Gastrocnemius medialis (tissue), 4 donors: ENCODE measurements around the gene NFIC.

Source experiments
- POLR2A ChIP-seq, 2 donors: fragments of 450-650 bp; IDR thresholded peaks; one replicate each; pipeline ENCODE4 v1.6.1; 2017; ENCODE audit warnings: antibody characterized with exemption in 2 of 2, mild to moderate bottlenecking in 2 of 2, moderate library complexity in 2 of 2
- TF ChIP-seq, protein P1 (sequence below), 5 experiments: fragments of 450-650 bp in 3 of 5; fragments of 200-600 bp in 2 of 5; sonication (generic) in 2 of 5; IDR thresholded peaks in 4 of 5; conservative IDR thresholded peaks in 1 of 5; 1 replicate in 4 of 5; 2 replicates in 1 of 5; pipeline ENCODE4 v1.5.1; 2016 to 2019; ENCODE audit warnings: antibody characterized with exemption in 5 of 5, mild to moderate bottlenecking in 3 of 5, moderate library complexity in 3 of 5

DNA sequence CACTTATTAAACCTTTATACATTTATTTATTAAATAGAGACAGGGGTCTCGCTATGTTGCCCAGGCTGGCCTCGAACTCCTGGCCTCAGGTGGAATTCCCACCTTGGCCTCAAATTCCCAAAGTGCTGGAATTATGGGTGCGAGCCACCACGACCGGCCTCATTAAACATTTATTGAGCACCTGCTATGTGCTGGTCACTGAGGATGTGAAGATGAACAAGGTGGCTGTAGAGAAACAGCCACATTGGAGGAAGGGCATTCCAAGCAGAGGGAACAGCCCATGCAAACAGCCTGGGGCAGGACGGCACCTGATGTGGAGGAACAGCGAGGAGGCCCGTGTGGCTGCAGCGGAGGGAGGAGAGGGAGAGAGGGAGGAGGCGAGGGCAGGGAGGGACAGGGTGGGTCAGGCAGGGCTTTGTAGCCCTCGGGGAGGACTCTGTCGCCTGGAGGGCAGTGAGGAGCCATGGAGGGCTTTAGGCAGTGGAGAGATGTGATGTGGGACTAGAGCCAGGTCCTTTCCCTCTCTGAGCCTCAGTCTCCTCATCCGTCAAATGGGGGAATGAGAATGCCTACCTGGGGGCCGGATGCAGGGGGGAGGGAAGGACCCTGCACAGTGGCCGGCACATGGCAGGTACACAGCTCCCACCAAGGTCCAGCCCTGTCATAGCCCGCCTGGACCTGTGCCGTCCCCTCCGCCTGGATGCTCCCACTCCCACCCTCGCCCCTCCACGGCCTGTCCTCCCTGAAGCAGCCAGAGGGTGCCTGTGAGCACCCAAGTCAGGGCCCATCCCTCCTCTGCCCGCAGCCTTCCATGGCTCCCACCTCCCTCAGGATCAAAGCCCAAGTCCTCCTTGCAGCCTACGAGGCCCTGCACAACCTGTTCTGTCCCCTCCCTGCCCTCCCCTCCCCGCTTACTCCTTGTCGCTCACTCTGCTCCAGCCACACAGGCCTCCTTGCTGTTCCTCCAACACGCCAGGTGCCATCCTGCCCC is 21.5 kb upstream of the NFIC start:
- TF ChIP-seq POLR2A (IDR thresholded peaks at IDR 0.05), result no peak
- TF ChIP-seq, protein P1, sequence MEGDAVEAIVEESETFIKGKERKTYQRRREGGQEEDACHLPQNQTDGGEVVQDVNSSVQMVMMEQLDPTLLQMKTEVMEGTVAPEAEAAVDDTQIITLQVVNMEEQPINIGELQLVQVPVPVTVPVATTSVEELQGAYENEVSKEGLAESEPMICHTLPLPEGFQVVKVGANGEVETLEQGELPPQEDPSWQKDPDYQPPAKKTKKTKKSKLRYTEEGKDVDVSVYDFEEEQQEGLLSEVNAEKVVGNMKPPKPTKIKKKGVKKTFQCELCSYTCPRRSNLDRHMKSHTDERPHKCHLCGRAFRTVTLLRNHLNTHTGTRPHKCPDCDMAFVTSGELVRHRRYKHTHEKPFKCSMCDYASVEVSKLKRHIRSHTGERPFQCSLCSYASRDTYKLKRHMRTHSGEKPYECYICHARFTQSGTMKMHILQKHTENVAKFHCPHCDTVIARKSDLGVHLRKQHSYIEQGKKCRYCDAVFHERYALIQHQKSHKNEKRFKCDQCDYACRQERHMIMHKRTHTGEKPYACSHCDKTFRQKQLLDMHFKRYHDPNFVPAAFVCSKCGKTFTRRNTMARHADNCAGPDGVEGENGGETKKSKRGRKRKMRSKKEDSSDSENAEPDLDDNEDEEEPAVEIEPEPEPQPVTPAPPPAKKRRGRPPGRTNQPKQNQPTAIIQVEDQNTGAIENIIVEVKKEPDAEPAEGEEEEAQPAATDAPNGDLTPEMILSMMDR (IDR thresholded peaks at IDR 0.05 in 4 of 5, conservative IDR thresholded peaks at IDR 0.05 in 1 of 5), result no peak
